DND-41 (cell line): ENCODE data around the gene DCDC1.

Experiments used
- ATAC-seq: fragments of 200-7000 bp; cut with Tn5 transposase; 3 replicates; pipeline ENCODE4 v1.9.1; 2021; ENCODE audit warnings: low read depth; ENCODE audit not compliant: insufficient read depth
- DNase-seq: peaks from one replicate; pipeline ENCODE4 v3.0.0-alpha.2; 2020
- H2AFZ ChIP-seq: 2 replicates; pipeline ENCODE4 v1.6.0; 2012; ENCODE audit warnings: low read depth, low read length
- H3K27ac ChIP-seq: 2 replicates; pipeline ENCODE4 v1.5.1; 2012; ENCODE audit warnings: low read length, inconsistent platforms
- H3K27me3 ChIP-seq: fragments of 200-600 bp; sonication (generic); 2 replicates; pipeline ENCODE4 v1.6.0; 2012; ENCODE audit warnings: low read length, mild to moderate bottlenecking, inconsistent platforms; ENCODE audit not compliant: insufficient read depth, poor library complexity
- H3K36me3 ChIP-seq: 2 replicates; pipeline ENCODE4 v1.5.1; 2012; ENCODE audit warnings: low read length, inconsistent platforms; ENCODE audit not compliant: insufficient read depth
- H3K4me1 ChIP-seq: 2 replicates; pipeline ENCODE4 v1.5.1; 2012; ENCODE audit warnings: mild to moderate bottlenecking, low read length; ENCODE audit not compliant: insufficient read depth
- H3K4me2 ChIP-seq: 2 replicates; pipeline ENCODE4 v1.6.0; 2012; ENCODE audit warnings: mild to moderate bottlenecking, moderate library complexity, low read length, inconsistent platforms; ENCODE audit not compliant: insufficient read depth
- H3K4me3 ChIP-seq, 2 experiments: fragments of 200-600 bp in 1 of 2; shearing (Covaris generic) in 1 of 2; 2 replicates each; pipeline ENCODE4 v1.5.1; 2012 to 2016; ENCODE audit warnings: inconsistent platforms in 2 of 2, low read length in 2 of 2, mild to moderate bottlenecking in 2 of 2, low read depth in 1 of 2, moderate library complexity in 1 of 2
- H3K79me2 ChIP-seq: 2 replicates; pipeline ENCODE4 v1.6.0; 2012; ENCODE audit warnings: low read length, inconsistent platforms; ENCODE audit not compliant: insufficient read depth
- H3K9ac ChIP-seq: 2 replicates; pipeline ENCODE4 v1.6.0; 2012; ENCODE audit warnings: low read depth, mild to moderate bottlenecking, inconsistent platforms, low read length, moderate library complexity
- H3K9me3 ChIP-seq: 2 replicates; pipeline ENCODE4 v1.5.1; 2012; ENCODE audit warnings: low read length, moderate library complexity, mild to moderate bottlenecking, inconsistent platforms; ENCODE audit not compliant: insufficient read depth, severe bottlenecking
- H4K20me1 ChIP-seq: 2 replicates; pipeline ENCODE4 v1.6.0; 2012; ENCODE audit warnings: low read length; ENCODE audit not compliant: insufficient read depth
- CTCF ChIP-seq: IDR thresholded peaks from 2 replicates; pipeline ENCODE4 v1.5.1; 2012; ENCODE audit warnings: borderline replicate concordance, low read length, moderate library complexity, mild to moderate bottlenecking; ENCODE audit not compliant: poor library complexity, severe bottlenecking; ENCODE audit errors: extremely low read depth
- EZH2 ChIP-seq: IDR thresholded peaks from 3 replicates; pipeline ENCODE4 v1.6.1; 2012; ENCODE audit warnings: borderline replicate concordance, low read depth, mild to moderate bottlenecking, moderate library complexity, low read length, inconsistent platforms; ENCODE audit not compliant: severe bottlenecking

DCDC1 gene

GRCh38 chr11:31236143-31236542 lies 133.4 kb downstream of the DCDC1 start:
- no peaks in the 10 kb centered on the region for H3K27me3 ChIP-seq
- no peak overlapping the region for H3K4me3 ChIP-seq
- no peak overlapping the region for H3K27ac ChIP-seq
- no peaks in the 10 kb centered on the region for H3K79me2 ChIP-seq
- no peaks in the 10 kb centered on the region for H3K4me1 ChIP-seq
- ATAC-seq, result no peak
- no peak overlapping the region for H3K4me2 ChIP-seq
- H2AFZ ChIP-seq, result no peak overlapping the region
- TF ChIP-seq CTCF, result peak; percentile 57
- no peak for TF ChIP-seq EZH2
- no peaks in the 10 kb centered on the region for H3K36me3 ChIP-seq
- H3K9ac ChIP-seq, result no peak overlapping the region
- no peaks in the 10 kb centered on the region for H3K9me3 ChIP-seq
- H4K20me1 ChIP-seq, result no peaks in the 10 kb centered on the region
- DNase-seq, result no peak

GRCh38 chr11:31233425-31233824 lies 136.1 kb downstream of the DCDC1 start:
- Histone ChIP-seq H4K20me1 (no peaks in the 10 kb centered on the region), H3K27me3 (no peaks in the 10 kb centered on the region), H3K27ac (no peak overlapping the region), H3K9ac (no peak overlapping the region), H3K4me2 (no peak overlapping the region), H3K9me3 (no peaks in the 10 kb centered on the region), H3K4me3 (no peak overlapping the region), H2AFZ (no peak overlapping the region), H3K79me2 (no peaks in the 10 kb centered on the region), H3K4me1 (no peaks in the 10 kb centered on the region), H3K36me3 (no peaks in the 10 kb centered on the region)
- DNase-seq (no peak), ATAC-seq (no peak)
- TF ChIP-seq EZH2, result no peak
- TF ChIP-seq CTCF, result peak; percentile 10

- H3K9me3 ChIP-seq, result no peaks in the 10 kb centered on the region
- no peaks in the 10 kb centered on the region for H3K79me2 ChIP-seq
- H4K20me1 ChIP-seq, result no peaks in the 10 kb centered on the region
- no peak overlapping the region for H3K9ac ChIP-seq
- TF ChIP-seq EZH2 (no peak), CTCF (no peak)
- H3K36me3 ChIP-seq, result no peaks in the 10 kb centered on the region
- no peak overlapping the region for H2AFZ ChIP-seq
- DNase-seq (no peak), ATAC-seq (no peak)
- H3K27ac ChIP-seq, result no peak overlapping the region
- no peaks in the 10 kb centered on the region for H3K27me3 ChIP-seq
- no peak overlapping the region for H3K4me2 ChIP-seq
- no peak overlapping the region for H3K4me3 ChIP-seq
- no peaks in the 10 kb centered on the region for H3K4me1 ChIP-seq
These were observed 137.9 kb downstream of the DCDC1 start for GRCh38 chr11:31231601-31232000.

- DNase-seq (no peak), ATAC-seq (no peak)
- H3K9ac ChIP-seq, result no peak overlapping the region
- no peak overlapping the region for H3K4me3 ChIP-seq
- peaks cover 3% of the 10 kb centered on the region for H3K27me3 ChIP-seq
- no peaks in the 10 kb centered on the region for H3K4me1 ChIP-seq
- no peak overlapping the region for H3K4me2 ChIP-seq
- no peaks in the 10 kb centered on the region for H4K20me1 ChIP-seq
- H3K79me2 ChIP-seq, result no peaks in the 10 kb centered on the region
- no peaks in the 10 kb centered on the region for H3K9me3 ChIP-seq
- no peaks in the 10 kb centered on the region for H3K36me3 ChIP-seq
- no peak for TF ChIP-seq CTCF
- no peak for TF ChIP-seq EZH2
- H3K27ac ChIP-seq, result no peak overlapping the region
- no peak overlapping the region for H2AFZ ChIP-seq
These were observed 150.7 kb downstream of the DCDC1 start for GRCh38 chr11:31218847-31219246.
